Stimulated activated CD8-positive, alpha-beta memory T cell treated with anti-CD3 and anti-CD28 coated beads, Interleukin-4, amount 100 ng/mL, for 24 hours (primary cell): ENCODE data around the gene CHST8.
"Not testable (repeated sequence)": the region's sequence is repeated elsewhere in the genome, so short reads cannot be mapped to it uniquely, and the experiment has no call there.

Source experiments
- DNase-seq: peaks from one replicate; pipeline ENCODE4 v3.0.0-alpha.2; 2020; ENCODE audit warnings: low read depth

CHST8 gene, protein sequence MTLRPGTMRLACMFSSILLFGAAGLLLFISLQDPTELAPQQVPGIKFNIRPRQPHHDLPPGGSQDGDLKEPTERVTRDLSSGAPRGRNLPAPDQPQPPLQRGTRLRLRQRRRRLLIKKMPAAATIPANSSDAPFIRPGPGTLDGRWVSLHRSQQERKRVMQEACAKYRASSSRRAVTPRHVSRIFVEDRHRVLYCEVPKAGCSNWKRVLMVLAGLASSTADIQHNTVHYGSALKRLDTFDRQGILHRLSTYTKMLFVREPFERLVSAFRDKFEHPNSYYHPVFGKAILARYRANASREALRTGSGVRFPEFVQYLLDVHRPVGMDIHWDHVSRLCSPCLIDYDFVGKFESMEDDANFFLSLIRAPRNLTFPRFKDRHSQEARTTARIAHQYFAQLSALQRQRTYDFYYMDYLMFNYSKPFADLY

DNA sequence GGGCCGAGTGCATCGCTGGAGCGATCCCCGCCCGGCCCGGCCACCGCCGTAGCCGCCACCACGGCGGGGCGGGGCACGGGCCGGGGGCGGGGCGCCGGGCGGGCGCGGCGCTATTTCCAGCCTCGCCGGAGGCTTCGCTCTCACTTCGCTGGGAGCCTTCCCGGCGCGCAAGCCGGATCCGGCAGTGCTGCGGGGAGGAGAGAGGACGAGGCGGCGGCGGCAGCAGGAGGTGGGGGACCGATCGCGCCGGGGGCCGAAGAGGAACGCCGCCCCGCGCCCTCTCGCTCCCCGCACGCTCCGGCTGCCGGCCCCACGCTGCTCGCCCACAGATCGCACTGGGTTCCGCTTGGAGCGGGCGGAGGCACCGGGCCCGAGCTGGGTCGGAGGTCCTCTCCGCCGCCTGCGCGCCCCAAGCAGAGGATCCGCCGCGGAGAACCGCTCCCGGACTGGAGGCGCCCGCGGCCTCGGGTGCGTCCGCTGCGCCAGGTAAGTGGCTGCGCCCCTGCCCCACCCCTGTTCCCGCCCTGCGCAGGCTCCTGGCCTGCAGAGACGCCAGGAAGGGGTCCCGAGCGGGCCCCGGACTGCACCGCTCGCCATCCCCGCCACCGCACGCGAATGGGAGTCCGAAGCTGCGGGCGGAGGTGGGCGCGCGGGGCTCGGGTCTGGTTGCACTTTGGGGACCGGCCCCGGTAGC lies at the start of gene CHST8:
TSS of gene CHST8 (plus strand) at position 143 of the 694 bp plus-strand sequence. CDS start 67,309 bp downstream, outside the sequence.
- DNase-seq = no peak

DNA sequence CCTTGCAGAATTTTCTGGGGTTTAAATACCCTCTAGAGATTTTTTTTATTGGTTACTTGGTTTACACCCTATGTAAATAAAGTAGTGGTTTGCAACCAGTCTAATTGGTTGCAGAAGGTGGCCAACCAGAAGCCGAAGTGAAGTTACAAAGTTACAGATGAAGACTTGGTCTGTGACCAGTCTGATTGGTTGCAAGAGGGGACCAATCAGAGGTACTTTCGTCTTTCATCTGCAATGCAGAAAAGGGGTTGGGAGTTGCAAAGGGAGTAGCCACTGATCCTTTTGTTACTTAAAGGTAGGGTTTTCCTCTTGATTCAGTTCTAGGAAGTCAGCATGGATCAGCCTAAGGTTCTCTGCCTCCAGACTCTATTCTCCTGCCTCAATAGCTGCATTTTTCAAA lies 48.8 kb upstream of the CHST8 start:
- DNase-seq = no peak

DNA sequence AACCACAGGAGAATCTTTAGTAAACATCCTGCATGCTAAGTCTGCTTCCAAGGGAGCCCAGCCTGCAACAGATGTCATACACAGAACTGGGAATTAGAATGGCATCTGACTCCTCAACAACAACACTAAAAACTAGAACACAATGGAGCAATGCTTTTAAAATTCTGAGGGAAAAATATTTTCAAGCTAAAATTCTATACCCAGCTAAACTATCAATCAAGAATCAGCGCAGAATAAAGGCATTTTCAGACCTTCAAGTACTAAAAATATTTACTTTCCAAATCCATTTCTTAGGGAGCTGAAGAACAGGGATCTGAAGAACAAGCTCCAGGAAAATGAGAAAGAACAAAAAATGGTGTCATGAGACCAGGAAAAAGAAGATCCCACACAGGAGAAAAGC lies 46.9 kb upstream of the CHST8 start:
- no peak for DNase-seq

DNA sequence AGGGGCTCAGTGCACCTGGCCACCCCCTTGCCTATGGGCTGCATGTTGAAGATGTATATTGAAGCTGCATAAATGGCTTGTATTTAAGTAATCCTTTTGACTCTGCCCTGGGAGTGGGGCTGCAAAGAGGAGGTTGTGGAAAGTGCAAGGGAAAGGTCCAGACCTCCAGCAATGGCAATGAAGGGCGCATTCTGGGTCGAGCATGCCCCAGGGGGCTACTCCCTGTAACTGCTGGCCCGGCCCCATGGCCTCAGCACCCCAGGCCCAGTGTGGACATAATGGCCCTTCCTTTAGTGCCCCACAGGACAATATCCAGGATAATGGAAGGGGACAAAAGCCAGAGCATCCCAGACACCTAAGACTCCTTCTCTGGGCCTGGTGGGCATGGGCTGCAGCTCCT lies 43.1 kb upstream of the CHST8 start:
- DNase-seq = no peak

DNA sequence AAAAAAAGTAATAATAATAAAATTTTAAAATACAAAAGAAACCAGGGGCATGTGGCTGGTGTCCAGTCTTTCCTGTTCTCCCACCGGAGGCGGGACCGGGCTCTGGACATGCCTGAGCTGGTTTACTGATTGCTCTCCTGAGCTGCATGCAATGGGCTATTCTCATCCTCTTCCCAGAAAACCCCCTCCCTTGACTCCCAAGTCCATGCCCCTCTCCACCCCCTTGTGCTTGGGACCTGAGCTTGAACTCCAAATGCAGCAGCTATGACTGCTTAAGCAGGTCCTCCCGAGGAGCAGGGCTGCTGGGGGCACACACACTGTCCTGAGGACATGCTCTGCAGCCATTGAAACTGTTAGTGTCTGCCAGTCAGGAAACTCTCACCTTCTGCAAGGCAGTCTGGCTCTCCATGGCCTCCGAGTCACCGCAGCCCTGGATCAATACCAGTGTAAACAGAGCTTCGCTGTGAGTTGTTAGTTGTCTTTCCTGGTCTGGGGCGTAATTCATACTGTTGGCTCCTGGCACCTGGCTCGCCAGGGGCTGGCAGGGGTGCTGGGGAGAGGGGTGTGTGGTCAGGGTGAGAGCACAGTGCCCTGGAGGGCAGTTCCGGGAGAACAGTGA lies 41.6 kb upstream of the CHST8 start:
- DNase-seq = no peak

DNA sequence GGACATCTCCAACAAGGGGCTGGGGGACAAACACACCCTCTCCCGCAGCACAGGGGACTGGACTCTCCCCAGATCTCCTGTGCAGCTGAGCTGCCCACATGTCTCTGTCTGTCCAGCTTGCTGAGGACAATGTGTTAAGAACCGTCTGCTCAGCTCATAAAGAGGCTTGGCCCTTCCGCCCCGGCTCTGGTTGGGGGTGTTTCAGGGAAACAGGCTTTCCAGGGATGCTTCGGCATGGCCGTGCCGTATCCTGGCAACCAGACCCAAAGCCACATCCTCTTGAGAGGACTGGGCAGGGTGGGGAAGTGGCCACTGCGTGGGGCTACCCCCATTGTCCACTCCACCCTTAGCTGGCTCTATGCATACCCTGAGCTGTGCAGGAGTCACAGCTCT lies 41.1 kb upstream of the CHST8 start:
- no peak for DNase-seq

DNA sequence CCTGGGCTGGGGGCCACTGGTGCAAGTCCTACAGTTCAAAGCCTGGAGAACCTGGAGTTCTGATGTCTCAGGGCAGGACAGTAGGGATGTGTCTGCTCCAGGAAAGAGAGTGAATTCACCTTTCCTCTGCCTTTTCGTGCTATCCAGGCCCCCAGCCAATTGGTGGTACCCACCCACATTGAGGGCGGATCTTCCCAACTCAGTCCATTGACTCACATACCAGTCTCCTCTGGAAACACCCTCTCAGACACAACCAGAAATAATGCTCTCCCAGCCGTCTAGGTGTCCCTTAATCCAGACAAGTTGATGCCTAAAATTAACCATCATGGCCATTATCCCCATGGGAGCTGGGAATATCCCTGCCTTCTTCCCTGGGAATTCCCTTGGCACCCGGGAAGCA lies 38.8 kb upstream of the CHST8 start:
- DNase-seq = no peak

DNA sequence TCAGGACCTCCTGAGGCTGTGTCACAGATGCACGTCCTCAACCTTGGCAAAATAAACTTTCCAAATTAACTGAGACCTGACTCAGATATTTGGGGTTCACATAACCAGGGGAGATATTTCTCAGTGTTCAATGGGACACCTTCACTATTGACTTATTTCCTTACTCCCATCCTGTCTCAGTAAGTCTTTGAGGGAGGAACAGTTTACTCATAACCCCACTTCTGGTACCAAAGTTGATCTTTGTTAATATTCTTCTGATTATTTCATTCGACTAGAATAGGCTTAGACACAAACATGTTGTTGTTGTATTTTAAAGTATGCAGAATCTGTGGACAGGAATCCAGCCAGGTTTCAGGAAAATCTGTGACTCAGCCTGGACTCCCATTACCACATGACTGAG lies 34.6 kb upstream of the CHST8 start:
- no peak for DNase-seq

DNA sequence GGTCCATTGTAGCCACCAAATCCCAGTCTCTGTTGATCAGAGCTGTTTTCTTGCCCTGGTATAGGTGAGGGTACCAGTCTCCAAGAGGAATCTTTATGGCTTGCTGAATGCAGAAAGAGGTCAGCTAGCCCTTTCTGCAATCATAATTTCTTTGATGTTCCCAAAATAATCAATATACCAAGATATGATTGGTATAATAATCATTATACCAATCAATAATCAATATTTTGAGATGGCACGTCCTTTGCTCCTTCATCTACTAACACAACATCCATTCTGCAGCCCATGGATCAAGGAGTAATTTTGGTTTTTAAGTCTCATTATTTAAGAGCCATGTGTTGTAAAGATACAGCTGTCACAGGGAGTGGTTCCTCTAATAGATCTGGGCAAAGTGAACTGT lies 31.5 kb upstream of the CHST8 start:
- DNase-seq = no peak

DNA sequence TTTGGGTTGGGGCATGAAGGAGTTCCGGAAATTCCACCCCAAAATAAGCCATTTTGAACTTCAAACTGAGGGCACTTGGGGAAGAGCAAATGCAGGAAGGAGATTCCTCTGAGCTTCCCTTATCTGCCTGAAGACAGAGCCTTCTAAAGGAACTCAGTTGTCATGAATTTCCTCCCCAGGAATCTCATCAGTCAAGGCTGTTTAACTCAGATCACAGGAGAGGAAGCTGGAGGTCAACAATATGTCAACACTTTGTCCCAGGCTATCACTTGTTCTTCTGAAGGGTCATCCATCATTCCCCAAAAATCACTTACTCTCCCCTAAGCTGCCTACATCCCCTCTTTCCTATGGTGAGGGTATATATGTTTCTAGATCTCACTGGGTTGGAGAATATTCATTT lies 26.0 kb upstream of the CHST8 start:
- no peak for DNase-seq

DNA sequence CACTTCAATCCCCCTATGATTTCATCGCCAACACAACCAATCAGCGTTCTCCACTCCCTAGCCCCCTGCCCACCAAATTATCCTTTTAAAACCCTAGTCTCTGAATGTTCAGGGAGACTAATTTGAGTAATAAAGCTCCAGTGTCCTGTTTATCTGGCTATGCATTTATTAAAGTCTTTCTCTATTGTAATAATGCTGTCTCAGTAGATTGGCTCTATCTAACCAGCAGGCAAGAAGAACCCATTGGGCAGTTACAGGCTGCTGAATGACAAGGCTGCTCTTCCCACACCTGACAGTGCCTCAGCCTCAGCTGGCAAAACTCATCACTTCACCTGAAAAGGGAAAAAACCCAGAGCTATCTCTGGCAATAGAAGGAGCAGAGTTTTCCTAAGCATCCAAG lies 20.2 kb upstream of the CHST8 start:
- no peak for DNase-seq

DNA sequence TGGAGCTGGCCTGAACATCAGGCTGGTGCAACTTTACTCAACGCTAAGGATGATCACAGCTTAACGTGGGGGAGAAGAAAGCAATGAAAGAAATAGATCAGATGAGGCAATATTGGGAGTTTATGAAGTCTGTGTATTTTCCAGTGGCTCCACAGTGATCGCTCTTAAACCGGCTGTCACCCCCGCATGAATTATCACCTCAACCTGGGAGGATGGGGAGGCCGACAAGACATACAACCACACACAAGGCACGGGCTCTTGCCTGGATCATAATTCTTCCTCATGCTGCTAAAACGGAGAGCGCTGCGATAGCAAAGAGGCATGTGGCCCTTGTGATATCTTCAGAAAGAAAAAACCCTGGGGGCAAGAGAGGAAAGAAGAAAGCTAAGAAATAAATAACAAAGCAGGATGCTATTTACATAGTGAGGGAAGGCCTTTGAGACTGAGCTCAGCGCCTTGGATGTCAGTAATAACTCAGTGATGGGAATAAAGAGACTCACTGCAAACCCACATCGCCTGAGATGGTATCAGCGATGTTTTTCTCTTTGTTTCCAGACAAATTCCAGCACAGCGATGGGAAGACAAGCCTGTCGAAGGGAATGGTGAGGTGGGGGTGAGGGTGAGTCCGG lies 19.1 kb upstream of the CHST8 start:
- DNase-seq = no peak

DNA sequence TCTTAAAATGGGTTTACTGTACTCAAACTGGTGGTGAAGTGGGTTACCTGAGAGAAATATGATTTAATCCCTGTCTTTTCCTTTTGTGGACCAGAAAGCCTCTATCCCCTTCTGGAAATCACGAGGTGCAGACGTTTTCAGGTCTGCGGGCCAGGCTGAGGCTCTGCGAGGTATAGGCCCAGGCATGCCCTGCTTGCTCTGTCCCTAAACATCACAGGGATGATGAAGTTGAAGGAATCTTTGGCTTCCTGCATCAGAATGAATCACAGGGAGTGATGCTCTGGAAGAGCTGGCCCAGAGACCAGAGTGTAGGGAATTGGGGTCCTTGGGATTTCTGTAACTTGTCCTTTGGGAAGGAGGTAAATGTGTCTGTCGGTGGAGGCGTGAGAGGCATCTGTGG lies 18.4 kb upstream of the CHST8 start:
- no peak for DNase-seq

DNA sequence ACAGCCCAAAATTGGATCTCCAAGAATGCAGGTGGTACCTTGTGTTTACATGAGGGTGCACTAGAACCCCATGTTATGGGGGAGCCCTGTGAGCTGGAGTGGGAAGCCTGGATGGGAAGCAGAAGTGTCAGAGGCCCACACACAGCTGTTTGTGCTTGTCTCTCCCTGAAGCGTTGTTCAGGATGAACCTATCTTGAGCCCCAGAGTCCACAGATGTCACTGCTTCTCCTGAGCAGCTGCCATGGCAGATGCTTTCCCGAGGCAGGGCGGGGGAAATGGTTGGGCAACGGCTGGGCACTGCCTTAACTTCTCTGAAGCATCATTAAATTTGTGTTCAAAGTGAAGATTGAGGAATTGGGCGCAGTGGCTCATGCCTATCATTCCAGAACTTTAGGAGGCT lies 17.1 kb upstream of the CHST8 start:
- DNase-seq = no peak

DNA sequence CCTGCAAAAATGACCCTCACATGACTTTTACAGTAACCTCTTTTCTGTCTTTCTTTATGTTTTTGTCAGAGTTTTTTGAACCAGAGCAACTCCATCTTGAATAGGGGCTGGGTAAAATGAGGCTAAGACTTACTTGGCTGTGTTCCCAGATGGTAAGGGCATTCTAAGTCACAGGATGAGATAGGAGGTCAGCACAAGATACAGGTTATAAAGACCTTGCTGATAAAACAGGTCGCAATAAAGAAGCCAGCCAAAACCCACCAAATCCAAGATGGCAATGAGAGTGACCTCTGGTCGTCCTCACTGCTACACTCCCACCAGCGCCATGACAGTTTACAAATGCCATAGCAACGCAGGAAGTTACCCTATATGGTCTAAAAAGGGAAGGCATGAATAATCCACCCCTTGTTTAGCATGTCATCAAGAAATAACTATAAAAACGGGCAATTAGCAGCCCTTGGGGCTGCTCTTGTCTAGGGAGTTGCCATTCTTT lies 15.9 kb upstream of the CHST8 start:
- DNase-seq = not testable (repeated sequence)

DNA sequence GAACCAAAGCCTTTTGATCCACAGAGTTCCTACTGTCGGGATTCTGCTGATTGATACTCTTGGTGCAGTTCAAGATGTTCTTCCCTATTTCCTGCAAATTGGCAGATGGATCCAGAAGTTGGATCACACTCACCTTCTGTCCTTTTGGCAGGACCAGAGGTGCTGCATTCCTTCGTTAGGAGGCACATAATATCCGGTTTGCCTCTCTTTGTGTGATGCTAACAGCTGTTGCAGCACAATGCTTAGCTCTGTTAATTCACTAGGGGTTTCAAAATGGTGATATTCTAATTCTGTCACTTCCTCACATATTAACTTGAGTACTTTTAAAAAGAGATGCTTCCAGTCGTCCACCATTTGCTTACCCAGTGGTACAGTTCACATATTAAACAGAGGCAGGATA lies 15.2 kb upstream of the CHST8 start:
- DNase-seq = no peak

DNA sequence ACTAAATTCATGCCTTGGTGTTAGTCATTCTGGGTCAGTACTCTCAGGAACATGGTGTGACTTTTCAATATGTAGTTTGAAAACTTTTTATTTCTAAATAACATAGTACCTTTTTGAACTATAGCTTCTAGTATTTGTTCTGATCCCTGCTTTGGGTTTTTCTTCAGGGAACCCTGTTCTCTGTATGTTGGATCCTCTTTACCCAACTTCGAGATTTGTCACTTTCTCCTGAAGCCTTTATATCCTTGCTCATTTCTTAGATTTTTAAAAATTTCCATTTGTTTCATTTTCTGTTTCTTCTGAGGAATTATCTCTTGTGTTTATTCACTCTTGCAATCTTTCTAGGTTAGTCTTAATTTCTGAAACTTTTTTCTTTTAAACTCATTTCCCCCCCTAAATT lies 12.4 kb upstream of the CHST8 start:
- DNase-seq = no peak

DNA sequence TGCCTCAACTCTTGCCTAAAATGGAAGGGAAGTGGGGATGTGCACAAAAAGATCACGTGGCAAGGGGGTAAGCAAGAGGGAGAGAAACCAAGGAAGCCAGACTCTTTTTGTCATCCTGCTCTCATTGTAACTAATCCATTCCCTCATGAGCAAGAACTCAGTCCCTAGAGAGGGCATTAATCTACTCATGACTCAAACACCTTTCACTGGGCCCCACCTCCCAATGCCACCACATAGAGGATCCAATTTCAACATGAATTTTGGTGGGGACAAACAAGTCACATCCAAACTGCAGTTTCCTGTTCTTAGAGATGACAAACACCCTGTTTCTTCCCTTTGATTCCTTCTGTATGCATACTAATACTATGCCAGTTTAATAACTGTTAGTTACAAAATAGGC lies 11.2 kb upstream of the CHST8 start:
- DNase-seq = no peak

DNA sequence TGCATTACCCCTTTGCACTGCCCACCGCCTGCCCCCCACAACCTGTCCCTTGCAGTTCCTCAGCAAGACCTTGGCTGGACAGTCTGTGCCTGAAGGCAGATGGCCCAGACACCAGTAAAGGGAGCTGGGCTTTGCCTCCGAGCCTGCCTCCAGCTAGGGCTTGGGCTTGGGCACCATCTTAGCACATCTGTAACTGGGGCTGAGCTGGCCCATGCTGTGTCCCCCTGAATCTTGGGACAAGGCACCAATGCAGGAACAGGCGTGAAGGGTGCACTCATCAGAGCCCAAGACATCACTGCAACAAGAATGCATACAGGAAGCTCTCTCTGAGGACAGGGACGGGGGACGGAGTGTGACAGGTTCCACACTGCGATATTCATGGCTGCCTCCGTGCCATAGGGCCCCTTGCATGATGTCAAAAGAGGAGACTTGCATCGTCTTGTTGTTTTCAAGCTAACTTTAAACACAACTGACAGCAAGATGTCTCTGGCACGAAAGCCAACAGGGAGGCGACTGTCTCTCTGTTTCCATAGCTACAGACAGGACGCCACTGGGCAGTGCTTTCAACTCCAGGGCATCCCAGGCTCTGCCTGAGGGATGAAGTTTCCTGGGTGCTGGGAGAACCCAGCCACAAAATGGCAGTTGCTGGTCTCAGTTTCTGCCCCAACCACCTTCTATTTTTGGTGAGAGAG lies 8.7 kb upstream of the CHST8 start:
- no peak for DNase-seq

DNA sequence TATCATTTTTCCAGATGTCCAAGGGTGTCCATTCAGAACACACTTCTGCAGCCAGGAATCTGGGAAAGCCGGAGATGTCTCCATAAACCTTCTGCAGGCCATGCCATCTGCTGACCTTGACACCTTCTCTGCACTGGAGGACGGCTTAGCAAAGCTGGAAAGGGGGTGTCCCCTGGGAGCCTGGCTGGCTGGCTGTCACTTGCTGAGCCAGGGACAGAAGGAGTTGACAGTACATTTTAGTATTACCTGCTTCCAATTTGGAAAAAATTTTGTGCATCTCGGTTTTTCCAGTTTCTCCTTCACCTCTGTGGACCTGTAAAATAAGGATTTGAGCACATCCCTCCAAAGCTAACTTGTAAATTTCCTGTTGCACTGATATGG lies 8.1 kb upstream of the CHST8 start:
- DNase-seq = no peak

DNA sequence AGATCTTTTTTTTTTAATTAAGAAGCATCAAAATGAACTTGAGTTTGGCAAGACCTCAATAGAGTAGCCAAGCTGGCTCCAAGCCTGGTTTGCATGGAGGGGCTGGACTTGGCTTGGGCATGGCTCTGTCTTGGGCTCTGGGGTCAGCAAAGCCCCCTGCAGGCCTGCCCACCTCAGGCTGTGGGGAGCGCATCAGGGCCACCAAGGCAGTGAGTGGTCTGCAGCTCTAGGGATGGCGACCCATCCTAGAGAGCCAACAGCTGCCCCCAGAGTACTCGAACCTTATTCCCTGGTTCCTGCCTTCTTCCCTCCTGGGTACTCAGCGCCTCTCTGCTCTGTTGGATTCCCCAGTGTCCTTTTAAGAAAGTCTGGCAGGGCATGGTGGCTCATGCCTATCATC lies 5.4 kb upstream of the CHST8 start:
- no peak for DNase-seq

DNA sequence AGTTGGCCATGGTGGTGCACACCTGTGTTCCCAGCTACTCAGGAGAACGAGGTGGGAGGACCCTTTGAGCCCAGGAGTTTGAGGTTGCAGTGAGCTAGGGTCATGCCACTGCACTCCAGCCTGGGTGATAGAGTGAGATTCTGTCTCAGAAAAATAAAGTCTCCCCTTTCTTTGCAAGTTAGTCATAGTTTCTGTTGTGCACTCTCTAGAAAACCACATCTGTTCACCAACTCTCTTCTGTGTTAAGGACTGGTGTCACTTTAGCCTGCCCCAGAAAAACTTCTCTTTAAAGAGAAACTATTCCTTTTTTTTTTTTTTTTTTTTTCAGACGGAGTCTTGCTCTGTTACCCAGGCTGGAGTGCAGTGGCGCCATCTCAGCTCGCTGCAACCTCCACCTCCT lies 4.9 kb upstream of the CHST8 start:
- DNase-seq = no peak
